Dermis microvascular lymphatic vessel endothelial cell (primary cell): ENCODE measurements around the gene NXNL2. TPM values are rescaled to one million over a fixed set of nuclear protein-coding genes. Genes with fewer than 3 reads are reported as not detected.

ENCODE experiments used
- DNase-seq, 2 donors: peaks; one replicate each; pipeline versions ENCODE4 v3.0.0 to v3.0.0-alpha.2; 2010; ENCODE audit warnings: low read depth in 2 of 2
- total RNA-seq: library from RNA; depleted of rRNA; stranded (reverse); fragments of >200 nt; gene quantifications from 2 replicates; pipeline ENCODE4 v1.2.1, GENCODE V29; 2014

Gene NXNL2
- total RNA-seq, result 0.13 TPM in 2 replicates

- peak; percentile 51 to 82 for DNase-seq
Observed at GRCh38 chr9:88534456-88535225, at the start of gene NXNL2. NXNL2 (plus strand) TSS chr9:88535178; CDS start chr9:88535435, 257 bp downstream.

GRCh38 chr9:88488166-88488565 is 46.8 kb upstream of the NXNL2 start:
- no peak for DNase-seq

GRCh38 chr9:88494983-88495721 is 39.8 kb upstream of the NXNL2 start:
- DNase-seq, result no peak

- DNase-seq, result no peak
Observed at GRCh38 chr9:88497224-88497623, 37.8 kb upstream of the NXNL2 start.

- no peak for DNase-seq
Observed at GRCh38 chr9:88498880-88499279, 36.1 kb upstream of the NXNL2 start.

- no peak for DNase-seq
Observed at GRCh38 chr9:88501086-88501485, 33.9 kb upstream of the NXNL2 start.

- DNase-seq, result no peak
Observed at GRCh38 chr9:88502552-88503034, 32.4 kb upstream of the NXNL2 start.

GRCh38 chr9:88503081-88503844 is 31.7 kb upstream of the NXNL2 start:
- DNase-seq, result peak; percentile 18 to 23

GRCh38 chr9:88503845-88504764 is 30.9 kb upstream of the NXNL2 start:
- no peak for DNase-seq

GRCh38 chr9:88508326-88508725 is 26.7 kb upstream of the NXNL2 start:
- DNase-seq, result no peak

GRCh38 chr9:88511906-88512305 is 23.1 kb upstream of the NXNL2 start:
- no peak for DNase-seq

GRCh38 chr9:88514247-88514646 is 20.7 kb upstream of the NXNL2 start:
- no peak for DNase-seq

- DNase-seq, result no peak
Observed at GRCh38 chr9:88521308-88521707, 13.7 kb upstream of the NXNL2 start.

GRCh38 chr9:88522360-88522759 is 12.6 kb upstream of the NXNL2 start:
- no peak for DNase-seq

GRCh38 chr9:88523056-88523455 is 11.9 kb upstream of the NXNL2 start:
- DNase-seq, result no peak

GRCh38 chr9:88524911-88525310 is 10.1 kb upstream of the NXNL2 start:
- no peak for DNase-seq

- no peak for DNase-seq
Observed at GRCh38 chr9:88527618-88528017, 7.4 kb upstream of the NXNL2 start.

GRCh38 chr9:88528080-88528790 is 6.7 kb upstream of the NXNL2 start:
- DNase-seq, result no peak

- no peak for DNase-seq
Observed at GRCh38 chr9:88529496-88529895, 5.5 kb upstream of the NXNL2 start.

- DNase-seq, result peak in 1 of 2 donors; percentile 14
Observed at GRCh38 chr9:88530051-88530450, 4.9 kb upstream of the NXNL2 start.
